Right forelimb (tissue), 1 donor: ENCODE data around the gene KCNK5.

ENCODE experiments used
- DNase-seq: peaks from one replicate; pipeline ENCODE4 v3.0.0-alpha.2; 2018

The KCNK5 gene, protein sequence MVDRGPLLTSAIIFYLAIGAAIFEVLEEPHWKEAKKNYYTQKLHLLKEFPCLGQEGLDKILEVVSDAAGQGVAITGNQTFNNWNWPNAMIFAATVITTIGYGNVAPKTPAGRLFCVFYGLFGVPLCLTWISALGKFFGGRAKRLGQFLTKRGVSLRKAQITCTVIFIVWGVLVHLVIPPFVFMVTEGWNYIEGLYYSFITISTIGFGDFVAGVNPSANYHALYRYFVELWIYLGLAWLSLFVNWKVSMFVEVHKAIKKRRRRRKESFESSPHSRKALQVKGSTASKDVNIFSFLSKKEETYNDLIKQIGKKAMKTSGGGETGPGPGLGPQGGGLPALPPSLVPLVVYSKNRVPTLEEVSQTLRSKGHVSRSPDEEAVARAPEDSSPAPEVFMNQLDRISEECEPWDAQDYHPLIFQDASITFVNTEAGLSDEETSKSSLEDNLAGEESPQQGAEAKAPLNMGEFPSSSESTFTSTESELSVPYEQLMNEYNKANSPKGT

DNA sequence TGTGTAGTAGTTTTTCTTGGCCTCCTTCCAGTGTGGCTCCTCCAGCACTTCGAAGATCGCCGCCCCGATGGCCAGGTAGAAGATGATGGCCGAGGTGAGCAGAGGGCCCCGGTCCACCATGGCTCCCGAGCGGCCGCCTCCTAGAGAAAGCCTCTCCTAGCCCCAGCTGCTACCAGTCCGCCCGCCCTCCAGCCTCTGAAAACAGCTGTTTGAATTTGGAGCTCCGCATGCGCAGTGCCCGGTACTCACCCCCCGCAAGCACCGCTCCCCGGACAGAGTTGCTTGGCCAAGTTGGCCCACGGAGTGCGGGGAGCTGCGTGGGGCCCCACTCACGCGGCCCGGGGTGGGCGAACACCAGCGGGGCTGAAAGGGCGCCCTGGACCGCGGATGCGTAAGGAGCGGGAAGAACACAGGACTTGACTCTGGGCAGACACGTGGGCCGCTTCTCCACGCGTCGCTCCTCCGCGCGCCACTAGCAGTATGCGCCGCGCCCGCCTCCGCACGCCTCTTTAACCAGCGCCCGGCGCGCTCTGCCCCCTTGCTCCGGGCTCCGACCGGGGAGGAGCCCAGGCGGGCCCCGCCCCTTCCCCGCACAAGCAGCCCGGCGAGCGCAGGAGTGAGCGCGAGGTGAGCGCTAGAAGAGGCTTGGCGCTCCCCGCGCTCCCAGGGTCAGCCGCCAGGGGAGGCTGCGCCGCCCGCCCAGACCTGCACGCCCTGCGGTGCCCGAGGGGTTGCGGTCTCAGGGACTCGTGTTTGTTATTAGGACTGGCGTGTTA is at the start of gene KCNK5:
Gene KCNK5, minus strand, starts transcription at position 484 of the 776 bp plus-strand sequence. Its CDS starts 364 bp downstream, at position 120.
- peak; percentile 77 for DNase-seq

DNA sequence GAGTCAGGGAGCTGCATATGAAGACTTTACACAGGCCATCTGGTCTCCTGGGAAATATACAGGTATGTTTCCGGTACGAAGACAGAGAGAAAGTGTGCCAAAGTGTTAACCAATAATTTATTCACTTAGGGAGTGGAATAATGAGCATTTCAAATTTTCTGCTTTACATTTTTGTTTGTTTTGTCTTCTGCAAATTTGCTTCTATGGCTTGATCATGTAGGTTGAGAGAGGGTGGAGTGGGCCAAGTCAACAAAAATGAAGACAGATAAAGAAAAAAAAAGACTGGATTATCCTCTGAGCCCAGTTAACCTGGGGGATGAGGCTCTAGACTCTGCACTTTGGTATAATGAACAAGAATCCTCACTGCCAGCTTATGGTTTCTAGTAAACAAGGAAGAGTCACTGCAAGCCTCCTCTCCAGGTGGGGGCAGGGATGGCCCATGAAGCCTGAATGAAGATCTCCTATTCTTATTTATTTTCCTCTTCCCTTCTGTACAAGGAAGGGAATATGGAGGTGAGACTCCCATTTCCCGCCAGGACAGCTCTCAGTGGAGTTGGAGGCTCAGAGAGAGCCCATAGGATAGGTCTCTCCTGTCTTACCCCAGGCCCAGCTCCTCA is 47.2 kb upstream of the KCNK5 start:
- DNase-seq: no peak

DNA sequence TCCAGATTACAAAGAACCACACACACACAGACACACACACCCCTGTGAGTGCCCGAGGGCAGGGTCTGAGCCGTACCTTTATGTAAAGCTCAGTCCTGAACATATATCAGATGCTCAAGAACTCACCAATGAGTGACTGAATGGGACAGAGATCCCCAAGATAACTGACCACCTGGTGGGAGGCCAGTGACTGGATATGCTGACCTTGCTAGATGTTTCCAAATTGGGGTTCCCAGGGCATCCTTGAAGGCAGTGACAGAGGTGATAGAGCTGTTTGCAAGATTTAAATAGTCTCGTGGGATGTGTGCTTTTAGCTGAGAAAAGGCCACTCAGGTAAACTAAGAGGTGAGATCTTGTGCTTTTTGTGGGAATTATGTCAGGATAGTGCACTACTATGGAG is 45.6 kb upstream of the KCNK5 start:
- no peak for DNase-seq

DNA sequence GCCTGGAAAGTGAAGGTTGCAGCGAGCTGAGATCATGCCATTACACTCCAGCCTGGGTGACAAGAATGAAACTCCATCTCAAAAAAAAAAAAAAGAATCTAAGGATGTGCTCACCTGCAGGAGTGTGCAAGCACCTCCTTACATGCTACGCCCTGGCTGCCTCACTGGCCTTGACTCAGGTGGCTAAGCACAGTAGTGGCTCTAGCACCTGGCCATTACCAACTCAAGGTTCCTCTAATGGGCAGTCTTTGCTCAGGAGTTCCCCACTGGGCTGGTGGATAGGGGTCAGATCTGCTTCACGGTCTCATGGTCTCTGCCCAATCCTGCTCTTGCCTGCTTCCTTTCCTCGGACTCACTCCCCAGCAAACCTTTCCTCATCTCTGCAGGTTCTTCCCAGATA is 45.2 kb upstream of the KCNK5 start:
- DNase-seq: no peak

DNA sequence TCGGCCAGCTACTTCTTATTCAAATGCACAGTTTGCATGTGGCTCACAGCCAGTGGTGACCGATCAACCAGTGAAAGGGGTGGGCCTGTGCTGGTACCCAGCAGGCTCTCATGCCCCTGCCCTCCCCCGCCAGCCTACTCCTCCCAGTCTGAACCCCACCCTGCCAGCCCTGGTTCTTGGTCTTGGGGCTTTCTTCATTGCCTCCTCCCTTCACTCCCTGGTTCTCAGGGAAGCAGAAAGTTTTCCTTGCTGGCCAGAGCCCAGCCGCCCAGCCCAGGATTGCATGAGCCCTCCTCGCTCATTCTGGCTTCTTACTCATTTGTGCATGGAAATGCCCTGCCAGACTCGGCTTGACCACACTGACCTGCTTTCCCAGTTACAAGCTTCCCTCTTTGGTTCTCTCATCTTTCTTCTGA is 44.1 kb upstream of the KCNK5 start:
- DNase-seq: no peak

DNA sequence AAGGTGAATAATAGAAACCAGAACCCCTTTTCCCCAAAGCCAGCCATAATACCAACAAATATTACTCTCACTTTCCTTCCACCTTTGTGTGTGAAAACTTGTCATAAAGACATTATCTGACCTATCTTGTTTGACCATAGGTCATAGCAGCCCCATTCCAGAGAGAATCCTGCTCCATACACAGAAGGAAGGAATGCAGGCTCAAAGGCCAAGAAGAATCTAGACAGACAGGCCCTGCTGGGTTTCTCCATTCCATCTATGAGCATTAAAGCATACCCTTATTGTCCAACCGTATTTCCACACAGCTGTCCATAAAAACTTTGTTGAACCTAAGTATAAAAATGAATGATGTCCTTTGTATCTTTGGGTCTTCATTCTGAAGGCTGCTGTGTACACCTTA is 40.7 kb upstream of the KCNK5 start:
- no peak for DNase-seq

DNA sequence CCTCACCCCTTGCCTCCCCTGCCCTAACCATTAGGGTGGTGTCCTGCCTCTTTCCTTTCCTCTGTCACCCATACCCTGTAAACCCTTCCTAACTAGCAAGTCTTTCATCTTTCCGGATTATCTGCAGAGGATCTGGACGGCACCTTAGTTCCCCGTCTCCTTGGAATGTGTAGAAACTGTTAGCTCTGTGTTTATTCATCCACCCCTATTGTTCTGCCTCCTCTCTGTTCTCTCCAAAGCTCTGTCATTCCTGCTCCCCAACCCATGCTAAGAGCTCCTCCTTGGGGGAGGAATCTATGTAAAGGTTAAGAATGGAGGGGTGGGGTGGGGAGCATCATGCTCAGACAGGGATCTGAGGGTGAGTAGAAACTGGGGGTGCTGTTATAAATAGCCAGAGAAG is 39.4 kb upstream of the KCNK5 start:
- DNase-seq: no peak

DNA sequence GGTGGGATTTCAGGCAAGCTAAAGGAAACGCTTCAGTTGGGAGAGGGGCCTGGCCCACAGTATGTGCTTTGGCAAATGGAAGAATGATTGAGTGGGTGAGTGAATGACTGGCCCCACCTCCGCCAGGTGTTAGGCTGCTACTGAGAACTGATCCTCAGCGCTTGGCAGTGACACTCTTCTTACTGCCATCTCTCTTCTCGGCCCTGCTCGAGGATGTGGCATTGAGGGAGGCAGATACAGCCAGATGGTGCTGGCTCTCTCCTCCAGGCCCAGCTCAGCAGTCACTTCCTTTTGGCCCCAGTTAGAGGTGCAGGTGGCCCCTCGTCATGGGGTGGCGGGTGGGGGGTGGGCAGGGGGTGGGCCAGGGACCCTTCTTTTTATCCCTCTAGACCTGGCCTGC is 38.9 kb upstream of the KCNK5 start:
- DNase-seq: no peak

DNA sequence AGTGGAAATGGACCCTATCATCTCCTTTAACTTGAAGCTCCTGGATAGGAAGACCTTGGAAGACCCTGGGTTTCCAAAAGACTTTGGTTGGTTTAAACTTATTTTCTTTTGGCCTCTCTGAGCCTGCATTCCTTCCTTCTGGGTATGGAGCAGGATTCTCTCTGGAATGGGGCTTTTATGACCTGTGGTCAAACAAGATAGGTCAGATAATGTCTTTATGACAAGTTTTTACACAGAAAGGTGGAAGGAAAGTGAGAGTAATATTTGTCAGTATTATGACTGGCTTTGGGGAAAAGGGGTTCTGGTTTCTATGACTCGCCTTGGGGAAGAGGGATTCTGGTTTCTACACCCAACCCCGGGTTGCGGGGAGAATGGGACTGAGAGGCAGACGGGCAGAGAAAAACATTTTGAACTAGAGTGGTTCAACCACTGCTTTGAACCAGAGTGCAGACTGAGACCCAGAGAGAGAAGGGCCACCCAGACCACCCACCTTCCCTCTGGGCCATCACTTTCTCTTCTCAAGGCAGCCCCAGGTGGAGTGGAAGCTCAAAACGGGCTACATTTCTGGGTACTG is 37.6 kb upstream of the KCNK5 start:
- no peak for DNase-seq

DNA sequence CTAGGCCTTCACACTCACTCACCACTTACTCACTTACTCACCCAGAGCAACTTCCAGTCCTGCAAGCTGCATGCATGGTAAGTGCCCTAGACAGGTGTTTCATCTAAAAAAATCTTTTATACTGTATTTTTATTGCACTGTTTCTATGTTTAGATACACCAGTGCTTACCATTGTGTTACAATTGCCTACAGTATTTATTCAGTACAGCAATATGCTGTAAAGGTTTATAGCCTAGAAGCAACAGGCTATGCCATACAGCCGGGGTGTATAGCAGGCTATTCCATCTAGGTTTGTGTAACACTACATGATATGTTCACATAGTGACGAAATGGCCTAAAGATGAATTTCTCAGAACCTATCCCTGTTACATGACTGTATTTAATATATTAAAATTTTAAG is 37.1 kb upstream of the KCNK5 start:
- no peak for DNase-seq

DNA sequence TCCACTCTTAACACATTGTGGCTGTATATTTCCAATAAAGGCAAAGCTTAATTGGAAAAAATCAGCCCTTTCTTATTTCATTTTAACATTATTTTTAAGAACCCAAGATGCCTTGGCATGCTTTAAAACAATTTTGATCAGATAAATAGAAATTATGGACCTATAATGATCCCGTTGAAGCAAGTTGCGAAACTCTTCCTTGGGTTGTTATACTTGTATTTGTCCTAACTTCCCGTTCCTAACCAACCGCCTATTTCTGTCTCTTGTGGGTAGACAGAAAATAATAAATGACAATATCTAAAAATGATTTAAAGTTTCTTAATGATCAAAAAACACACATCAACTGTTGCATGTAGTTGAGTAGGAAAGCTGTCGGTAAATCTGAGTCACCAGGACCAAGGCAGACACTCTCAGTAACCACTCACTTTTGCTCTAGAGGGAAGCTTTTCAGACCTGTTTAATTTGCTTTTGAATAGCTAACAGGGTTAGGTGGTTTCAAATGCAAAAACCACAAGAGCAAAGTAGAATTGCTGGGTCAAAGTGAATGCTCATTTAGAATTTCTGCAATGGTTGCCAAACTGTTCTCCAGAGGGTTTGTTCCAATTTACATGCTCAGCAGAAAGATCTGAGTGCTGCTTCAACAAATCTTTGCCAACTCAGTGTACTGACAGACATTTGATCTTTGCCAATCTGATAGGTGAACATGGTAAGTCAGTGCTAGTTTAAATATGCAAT is 34.2 kb upstream of the KCNK5 start:
- no peak for DNase-seq

DNA sequence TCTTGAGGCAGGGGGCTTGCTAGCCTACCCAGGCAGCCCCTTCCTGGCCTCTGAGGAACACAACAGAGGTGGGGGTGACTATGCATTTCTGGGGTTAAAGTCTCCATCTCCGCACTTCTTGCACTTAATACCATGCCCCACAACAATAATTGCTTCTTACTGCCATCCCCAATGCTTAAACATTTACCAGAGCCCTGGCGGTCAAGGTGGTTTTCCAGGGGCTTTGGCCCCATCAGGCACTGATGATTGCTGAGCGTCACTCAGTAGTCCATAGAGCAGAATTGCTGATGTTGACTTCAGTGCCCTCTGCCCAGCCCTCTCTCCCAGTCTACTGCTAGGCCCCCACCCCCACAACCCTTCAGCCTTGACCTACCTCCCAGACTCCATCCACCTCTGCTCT is 32.5 kb upstream of the KCNK5 start:
- DNase-seq: no peak

DNA sequence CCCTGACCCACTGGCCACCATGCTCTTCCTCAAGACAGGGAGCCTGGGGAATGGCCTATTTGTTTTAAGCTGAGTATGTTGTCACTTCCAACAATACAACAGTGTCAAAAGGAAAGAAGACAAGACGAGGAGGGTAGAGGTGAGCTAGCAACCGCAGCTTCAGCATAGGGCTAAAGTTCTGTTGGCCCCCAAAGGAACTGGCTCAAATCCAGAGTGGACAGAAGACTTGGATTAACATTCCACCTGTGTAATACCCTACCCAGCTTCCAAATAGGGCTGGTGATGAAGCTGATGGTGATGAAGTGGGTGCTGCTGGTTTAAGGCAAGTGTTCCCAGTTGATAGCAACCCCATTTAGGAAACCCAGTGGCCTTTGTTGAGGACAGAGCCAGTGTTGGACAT is 31.7 kb upstream of the KCNK5 start:
- no peak for DNase-seq

DNA sequence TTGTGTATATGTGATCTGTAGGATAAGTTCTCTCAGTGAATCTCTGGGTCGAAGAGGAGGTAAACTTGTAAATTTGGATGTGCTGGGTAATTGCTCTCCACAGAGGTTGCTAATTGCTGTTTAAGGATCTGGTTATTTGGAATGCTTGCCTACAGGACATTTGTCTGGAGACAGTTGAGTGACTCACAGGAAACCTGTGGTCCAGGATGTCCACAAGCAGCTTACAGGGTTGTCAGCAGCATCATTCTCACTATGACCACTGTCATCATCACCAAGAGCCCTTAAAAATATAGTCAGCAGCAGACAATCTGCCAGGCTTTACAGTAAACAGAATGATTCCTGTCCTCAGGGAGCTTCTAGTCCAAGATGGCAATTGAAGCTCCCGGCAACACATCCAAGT is 31.2 kb upstream of the KCNK5 start:
- no peak for DNase-seq

DNA sequence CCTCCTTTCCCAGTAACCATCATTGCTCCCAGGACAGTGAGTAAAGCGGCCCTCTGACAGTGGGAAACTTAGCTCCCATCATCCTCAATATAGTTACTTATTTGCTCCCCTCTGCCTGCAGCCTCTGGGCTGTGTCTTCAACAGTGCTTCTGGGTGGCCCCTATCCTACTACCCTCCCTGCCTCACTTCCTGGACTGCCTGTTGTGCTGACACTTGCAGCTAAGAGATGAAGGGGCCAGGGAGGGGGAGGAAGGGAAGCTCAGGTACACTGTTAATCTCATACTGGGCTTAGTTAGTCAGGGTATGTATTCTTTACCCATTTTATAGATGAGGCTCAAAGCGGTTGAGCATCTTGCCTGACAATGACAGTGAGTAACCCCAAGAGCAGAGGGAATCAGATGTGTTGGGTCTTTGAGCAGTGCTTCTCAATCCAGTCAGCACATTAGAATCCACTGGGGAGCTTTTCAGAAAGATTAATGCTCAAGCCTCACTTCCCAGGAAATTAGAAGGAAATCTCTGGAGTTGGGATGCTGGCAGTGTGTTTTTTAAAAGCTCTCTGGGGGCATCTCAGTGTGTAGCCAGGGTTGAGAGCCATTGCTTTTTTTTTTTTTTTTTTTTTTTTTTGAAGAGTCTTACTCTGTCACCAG is 27.1 kb upstream of the KCNK5 start:
- no peak for DNase-seq

DNA sequence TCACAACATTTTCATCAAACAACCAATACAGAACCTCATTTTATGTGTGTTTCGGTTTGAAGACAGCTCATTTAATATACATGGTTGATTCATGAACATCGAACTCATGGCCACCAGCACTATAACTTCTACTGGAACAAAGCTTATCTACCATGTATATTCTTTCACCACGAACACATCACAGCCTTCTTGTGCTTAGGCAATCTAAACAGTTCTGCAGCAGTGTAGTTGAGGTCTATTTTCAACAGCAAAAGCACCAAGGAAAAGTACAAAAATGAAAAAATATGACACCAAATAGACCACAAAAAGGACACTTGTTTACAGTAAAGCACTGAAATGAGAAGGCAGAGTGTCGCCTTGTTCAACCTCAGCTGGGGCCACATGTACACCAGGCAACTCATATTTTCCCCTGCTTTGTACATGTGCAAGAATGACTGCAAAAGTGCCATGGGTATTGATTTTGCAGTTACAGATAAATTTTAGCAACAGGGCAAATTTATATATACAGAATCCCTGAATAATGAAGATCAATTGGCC is 25.8 kb upstream of the KCNK5 start:
- no peak for DNase-seq

DNA sequence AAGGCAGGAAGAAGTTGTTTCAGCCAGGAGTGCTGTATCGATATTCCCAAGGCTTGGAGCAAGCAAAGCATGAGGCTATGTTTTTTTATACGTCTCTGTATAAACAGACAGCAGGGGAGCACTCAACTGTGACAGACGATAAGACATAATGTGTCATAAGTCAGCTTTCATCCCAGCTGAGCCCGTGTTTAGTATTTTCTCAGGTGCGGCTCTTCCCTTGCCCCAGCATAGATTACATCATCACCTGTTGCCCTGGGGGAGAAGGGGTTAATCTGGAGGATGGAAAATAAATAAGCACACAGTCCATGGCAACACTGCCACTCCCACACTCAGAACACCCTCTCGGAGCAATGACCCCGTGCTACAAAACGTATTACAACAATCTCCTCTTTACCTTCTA is 22.1 kb upstream of the KCNK5 start:
- no peak for DNase-seq

DNA sequence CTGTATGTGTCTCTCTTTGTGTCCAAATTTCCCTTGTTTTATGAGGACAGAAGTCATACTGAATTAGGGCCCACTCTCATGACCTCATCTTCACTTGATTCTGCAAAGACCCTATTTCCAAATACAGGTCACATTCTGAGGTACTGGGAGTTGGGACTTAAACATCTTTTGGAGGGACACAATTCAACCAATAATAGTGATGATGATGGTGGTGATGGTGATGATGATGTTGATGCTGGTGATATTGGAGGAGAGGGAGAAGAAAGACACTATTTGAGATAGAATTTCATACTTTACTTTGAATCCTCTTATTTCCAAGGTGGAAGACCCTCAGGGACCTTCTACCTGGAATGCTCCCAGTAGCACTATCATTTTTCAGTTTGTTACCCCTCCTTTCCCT is 21.2 kb upstream of the KCNK5 start:
- DNase-seq: no peak

DNA sequence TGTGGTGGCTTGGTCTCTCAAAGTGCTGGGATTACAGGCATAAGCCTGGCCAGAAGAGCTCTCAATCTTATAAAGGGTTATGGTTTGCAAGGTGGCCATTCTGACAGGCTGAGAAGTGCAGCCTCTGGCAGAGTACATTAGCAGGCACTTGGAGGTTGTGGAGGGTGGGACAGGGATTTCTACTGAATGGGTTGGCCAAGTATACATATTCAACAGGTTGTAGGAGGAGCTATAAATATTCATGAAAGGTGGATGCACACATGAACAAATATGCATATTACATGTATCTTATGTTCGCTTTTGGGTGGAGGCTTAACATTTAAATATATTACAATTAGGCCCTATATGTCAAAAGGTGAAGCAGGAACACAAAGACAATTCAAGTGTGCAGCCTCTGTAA is 20.0 kb upstream of the KCNK5 start:
- DNase-seq: no peak

DNA sequence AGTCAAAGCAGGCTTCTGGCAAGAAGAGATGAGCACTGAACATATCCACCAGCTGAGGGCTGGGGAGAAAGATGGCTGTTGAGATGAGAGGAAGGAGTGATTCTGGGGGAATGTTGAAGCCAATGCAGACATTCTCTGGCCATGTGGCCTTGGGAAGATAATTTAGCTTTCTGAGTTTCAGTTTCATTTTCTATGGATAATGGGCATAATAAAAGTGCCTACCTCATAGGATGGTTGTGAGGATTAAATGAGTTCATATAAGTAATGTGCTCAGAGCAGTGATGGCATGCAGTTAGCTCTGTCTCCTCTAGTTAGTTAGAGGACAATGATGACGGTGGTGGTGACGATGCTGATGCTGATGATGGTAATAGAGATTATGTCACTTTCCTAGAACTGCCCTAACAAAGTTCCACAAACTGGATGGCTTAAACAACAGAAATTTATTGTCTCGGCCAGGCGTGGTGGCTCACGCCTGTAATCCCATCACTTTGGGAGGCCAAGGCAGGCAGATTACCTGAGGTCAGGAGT is 18.5 kb upstream of the KCNK5 start:
- DNase-seq: no peak

DNA sequence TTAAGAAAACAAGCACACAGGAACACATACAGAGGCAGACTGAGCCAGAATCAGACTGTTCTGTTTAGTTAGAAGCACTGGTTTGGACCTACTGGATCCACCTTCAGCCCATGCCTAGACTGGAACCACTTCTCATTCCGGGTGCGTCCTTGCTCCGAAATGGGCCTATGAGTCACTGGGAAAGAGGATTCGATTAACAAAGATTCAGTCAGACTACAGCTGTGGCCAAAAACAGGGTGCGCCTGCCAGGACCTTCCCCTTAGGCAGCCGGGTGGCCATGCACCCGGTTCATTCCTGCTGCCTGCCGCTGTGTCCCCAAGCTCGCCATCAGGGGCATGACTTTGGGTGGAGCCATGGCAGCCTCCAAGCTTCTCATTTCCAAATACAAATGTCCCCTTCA is 14.5 kb upstream of the KCNK5 start:
- no peak for DNase-seq
